GM12891 (cell line): ENCODE measurements around the gene PTPRQ.

Experiments
- POLR2A ChIP-seq: IDR thresholded peaks from 2 replicates; pipeline ENCODE4 v1.6.1; 2011; ENCODE audit warnings: low read depth, low read length, control low read depth
- POLR2AphosphoS5 ChIP-seq: IDR thresholded peaks from 2 replicates; pipeline ENCODE4 v1.6.1; 2011; ENCODE audit warnings: low read depth, low read length, control low read depth
- POU2F2 ChIP-seq: IDR thresholded peaks from 2 replicates; pipeline ENCODE4 v1.6.1; 2011; ENCODE audit warnings: low read depth, mild to moderate bottlenecking, control low read depth, low read length, moderate library complexity
- SPI1 ChIP-seq: IDR thresholded peaks from 2 replicates; pipeline ENCODE4 v1.6.1; 2011; ENCODE audit warnings: low read depth, low read length, control low read depth
- TAF1 ChIP-seq: IDR thresholded peaks from 2 replicates; pipeline ENCODE4 v1.6.1; 2011; ENCODE audit warnings: low read depth, low read length, control low read depth

DNA sequence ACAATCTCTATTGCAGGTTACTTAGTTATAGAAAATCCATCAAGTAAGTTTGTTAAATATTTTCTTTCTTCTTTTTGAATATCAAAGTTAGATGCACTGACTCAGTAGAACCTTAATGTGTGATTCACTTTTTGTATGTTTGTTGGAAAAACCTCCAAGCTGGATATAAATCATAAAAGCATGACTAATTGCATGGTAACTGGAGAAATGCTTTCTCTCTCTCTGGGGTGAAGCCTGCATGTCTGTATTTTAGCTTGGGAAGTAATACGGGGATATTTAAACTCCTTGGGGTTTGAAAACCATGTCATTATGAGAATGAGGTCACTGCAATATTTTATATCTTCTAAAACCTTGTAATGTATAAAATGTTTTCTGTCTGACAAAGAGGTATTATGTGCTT, 204.8 kb downstream of the PTPRQ start:
- TF ChIP-seq POLR2A: no peak
- no peak for TF ChIP-seq POLR2AphosphoS5
- no peak for TF ChIP-seq TAF1
- no peak for TF ChIP-seq SPI1
- TF ChIP-seq POU2F2: no peak
